ENCODE measurements around the gene FKBP10. TPM values are rescaled to one million over a fixed set of nuclear protein-coding genes. Genes with fewer than 3 reads are reported as not detected.

Gene FKBP10
- total and polyA plus RNA-seq, 10 of the 15 experiments (the other 5 are each of a cell fraction or from before 2014, with no cell fraction given) = 0.02 to 4.7 (median 1.8) TPM

- TF ChIP-seq BHLHE40 (IDR thresholded peaks at IDR 0.05; ENCODE audit: borderline replicate concordance in 1 of 2, low read depth in 2 of 2, low read length in 1 of 2) (no peak), HDAC2 (IDR thresholded peaks at IDR 0.05) (no peak), USF2 (IDR thresholded peaks at IDR 0.05; ENCODE audit: borderline replicate concordance, low read depth, low read length) (no peak), TCF3 (IDR thresholded peaks at IDR 0.05; ENCODE audit: borderline replicate concordance, insufficient read depth, low read depth, low read length) (no peak), KDM1A (IDR thresholded peaks at IDR 0.05; ENCODE audit: borderline replicate concordance) (no peak), ZBTB11 (CRISPR knock-in tag; IDR thresholded peaks at IDR 0.05) (no peak), E2F4 (IDR thresholded peaks at IDR 0.05; ENCODE audit: low read depth, low read length) (no peak), PBX3 (IDR thresholded peaks at IDR 0.05; ENCODE audit: insufficient replicate concordance, low read depth, low read length) (no peak), NR2C1 (IDR thresholded peaks at IDR 0.05) (no peak), ZBTB33 (IDR thresholded peaks at IDR 0.05) (no peak), SRF (IDR thresholded peaks at IDR 0.05; ENCODE audit: low read depth in 2 of 2, low read length in 2 of 2) (no peak), TCF12 (IDR thresholded peaks at IDR 0.05; ENCODE audit: low read depth, low read length) (no peak)
These were observed 32.2 kb downstream of the FKBP10 start (continued) for GRCh38 chr17:41844971-41845370.

All from GM12878 (cell line).